Esophagus squamous epithelium (tissue), 5 donors: Measurements from ENCODE around the gene FAM210B. TPM values are rescaled to one million over a fixed set of nuclear protein-coding genes. Genes with fewer than 3 reads are reported as not detected.
"Not testable (repeated sequence)": the region's sequence is repeated elsewhere in the genome, so short reads cannot be mapped to it uniquely, and the experiment has no call there.

Source experiments
- DNase-seq: peaks from one replicate; lab custom pipeline; 2025; lab: John Stamatoyannopoulos, UW
- H3K27ac ChIP-seq, 4 donors: fragments of 200-600 bp; sonication (generic); one replicate each; pipeline ENCODE4 v1.5.1; 2016 to 2019; ENCODE audit warnings: mild to moderate bottlenecking in 1 of 4
- H3K27me3 ChIP-seq, 4 donors: fragments of 200-600 bp; sonication (generic); 1 replicate in 3 of 4; 2 replicates in 1 of 4; pipeline versions ENCODE4 v1.5.1 to v1.6.0; 2017 to 2021; ENCODE audit warnings: antibody characterized with exemption in 1 of 4
- H3K36me3 ChIP-seq, 3 donors: fragments of 200-600 bp; sonication (generic); one replicate each; pipeline ENCODE4 v1.5.1; 2016 to 2019
- H3K4me1 ChIP-seq, 3 donors: fragments of 200-600 bp; sonication (generic); one replicate each; pipeline ENCODE4 v1.5.1; 2017 to 2019
- H3K4me3 ChIP-seq, 4 donors: fragments of 200-600 bp; sonication (generic); 1 replicate in 3 of 4; 2 replicates in 1 of 4; pipeline ENCODE4 v1.5.1; 2016 to 2019; ENCODE audit warnings: mild to moderate bottlenecking in 2 of 4, moderate library complexity in 1 of 4
- H3K9me3 ChIP-seq, 3 donors: fragments of 200-600 bp; sonication (generic); one replicate each; pipeline ENCODE4 v1.5.1; 2016 to 2019
- CTCF ChIP-seq, 6 experiments: fragments of 450-650 bp in 4 of 6; fragments of 200-600 bp in 2 of 6; sonication (generic) in 2 of 6; IDR thresholded peaks; one replicate each; pipeline ENCODE4 v1.5.1; 2016 to 2019; ENCODE audit warnings: antibody characterized with exemption in 6 of 6, mild to moderate bottlenecking in 4 of 6, moderate library complexity in 4 of 6
- POLR2A ChIP-seq, 4 donors: fragments of 450-650 bp; IDR thresholded peaks; one replicate each; pipeline ENCODE4 v1.6.1; 2017; ENCODE audit warnings: antibody characterized with exemption in 4 of 4, mild to moderate bottlenecking in 4 of 4, moderate library complexity in 3 of 4
- WGBS, 2 donors: methylation state at CpG; one replicate each; pipeline ENCODE4 v1.1.5; 2018; 5-methylcytosine and 5-hydroxymethylcytosine counted together
- intact Hi-C: fragments of 100-400 bp; cut with DNase I; formaldehyde crosslinking; loops from one replicate; pipeline ENCODE4 v1.15.0; 2022
- total RNA-seq, 4 donors: library from RNA; depleted of rRNA; stranded (reverse); fragments of >200 nt; gene quantifications; one replicate each; pipeline ENCODE4 v1.1.0, GENCODE V29; 2016
- donor health status: DM: yes; HTN: yes; CAD: no.

The FAM210B gene
- total RNA-seq, 4 donors from 2014 or later: 14.0 to 46.2 (median 29.1) TPM

GRCh38 chr20:56323656-56324055 is 35.1 kb upstream of the FAM210B start:
- intact Hi-C loops: no loop called here

GRCh38 chr20:56324806-56325205 is 34.0 kb upstream of the FAM210B start:
- no peak for DNase-seq
- Histone ChIP-seq H3K9me3 (no peaks in the 10 kb centered on the region), H3K27ac (no peak overlapping the region), H3K4me1 (no peaks in the 10 kb centered on the region), H3K27me3 (no peaks in the 10 kb centered on the region), H3K36me3 (no peaks in the 10 kb centered on the region), H3K4me3 (no peak overlapping the region)
- intact Hi-C loops: no loop called here
- no peak for TF ChIP-seq CTCF (IDR thresholded peaks at IDR 0.05)
- TF ChIP-seq POLR2A (IDR thresholded peaks at IDR 0.05): no peak

More at GRCh38 chr20:56323656-56324055, 35.1 kb upstream of the FAM210B start:
- no peak for DNase-seq
- H3K9me3 ChIP-seq: no peaks in the 10 kb centered on the region
- 17 to 58% methylated on average over 1 to 6 of the region's 6 CpGs for WGBS, 2 donors
- no peaks in the 10 kb centered on the region for H3K4me1 ChIP-seq
- TF ChIP-seq POLR2A (IDR thresholded peaks at IDR 0.05): no peak
- no peak for TF ChIP-seq CTCF (IDR thresholded peaks at IDR 0.05)
- H3K36me3 ChIP-seq: no peaks in the 10 kb centered on the region
- no peaks in the 10 kb centered on the region for H3K27me3 ChIP-seq
- H3K27ac ChIP-seq: no peak overlapping the region
- H3K4me3 ChIP-seq: no peak overlapping the region

GRCh38 chr20:56328861-56329260 is 29.9 kb upstream of the FAM210B start:
- intact Hi-C loops: no loop called here
- no peak for DNase-seq
- peaks cover 0 to 4% (median 0%) of the 10 kb centered on the region in 4 donors for H3K27me3 ChIP-seq
- TF ChIP-seq CTCF (IDR thresholded peaks at IDR 0.05): no peak
- no peak for TF ChIP-seq POLR2A (IDR thresholded peaks at IDR 0.05)
- H3K27ac ChIP-seq: no peak overlapping the region
- no peaks in the 10 kb centered on the region for H3K36me3 ChIP-seq
- no peaks in the 10 kb centered on the region for H3K4me1 ChIP-seq
- no peaks in the 10 kb centered on the region for H3K9me3 ChIP-seq
- no peak overlapping the region for H3K4me3 ChIP-seq
- WGBS, 2 donors: 38 to 56% methylated on average over 5 of the region's 5 CpGs

- H3K4me3 ChIP-seq, DNase-seq, H3K9me3 ChIP-seq, H3K36me3 ChIP-seq, H3K27ac ChIP-seq, H3K4me1 ChIP-seq, intact Hi-C loops: not testable (repeated sequence)
- H3K27me3 ChIP-seq: peaks cover 0 to 25% (median 0%) of the 10 kb centered on the region in 4 donors
- 41 to 82% methylated on average over 3 to 6 of the region's 8 CpGs for WGBS, 2 donors
These were observed 22.1 kb upstream of the FAM210B start for GRCh38 chr20:56336709-56337108.

- intact Hi-C loops: no loop called here
- no peak for TF ChIP-seq POLR2A (IDR thresholded peaks at IDR 0.05)
- TF ChIP-seq CTCF (IDR thresholded peaks at IDR 0.05): no peak
- WGBS, 2 donors: 67 to 71% methylated on average over 1 to 3 of the region's 3 CpGs
These were observed 16.0 kb upstream of the FAM210B start for GRCh38 chr20:56342783-56343182.

More at GRCh38 chr20:56342783-56343182, 16.0 kb upstream of the FAM210B start:
- Histone ChIP-seq H3K9me3 (no peaks in the 10 kb centered on the region), H3K4me3 (no peak overlapping the region), H3K4me1 (peaks cover 0 to 8% (median 3%) of the 10 kb centered on the region in 3 donors), H3K27ac (no peak overlapping the region), H3K27me3 (peaks cover 0 to 62% (median 0%) of the 10 kb centered on the region in 4 donors), H3K36me3 (no peaks in the 10 kb centered on the region)
- DNase-seq: no peak
